HG03025 (cell line): ENCODE measurements around the gene BET1.

ENCODE experiments used
- ATAC-seq: cut with Tn5 transposase; IDR thresholded peaks from one replicate; pipeline ENCODE4 v1.9.1; 2021; ENCODE audit warnings: mild to moderate bottlenecking, moderate library complexity; ENCODE audit not compliant: unreplicated experiment, low FRiP score

BET1 gene

DNA sequence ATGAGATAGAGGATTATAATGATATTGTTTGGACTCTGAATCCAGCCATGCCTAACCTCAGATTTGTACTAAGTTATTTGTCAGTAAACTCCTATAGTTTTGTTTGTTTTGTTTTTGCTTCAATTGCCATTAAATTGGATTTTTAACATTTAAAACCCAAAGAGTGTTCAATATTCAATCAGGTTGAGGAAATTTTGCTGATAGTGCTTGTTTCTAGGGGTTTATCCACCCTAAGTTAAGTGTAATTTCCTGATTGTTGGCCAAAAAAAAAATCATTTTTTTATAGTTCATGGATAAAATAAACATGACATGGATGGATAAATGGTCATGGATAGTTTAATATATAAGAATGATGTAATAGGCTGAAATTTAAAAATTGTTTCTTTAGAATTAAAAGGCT is 11.4 kb upstream of the BET1 start:
- ATAC-seq, result no peak

DNA sequence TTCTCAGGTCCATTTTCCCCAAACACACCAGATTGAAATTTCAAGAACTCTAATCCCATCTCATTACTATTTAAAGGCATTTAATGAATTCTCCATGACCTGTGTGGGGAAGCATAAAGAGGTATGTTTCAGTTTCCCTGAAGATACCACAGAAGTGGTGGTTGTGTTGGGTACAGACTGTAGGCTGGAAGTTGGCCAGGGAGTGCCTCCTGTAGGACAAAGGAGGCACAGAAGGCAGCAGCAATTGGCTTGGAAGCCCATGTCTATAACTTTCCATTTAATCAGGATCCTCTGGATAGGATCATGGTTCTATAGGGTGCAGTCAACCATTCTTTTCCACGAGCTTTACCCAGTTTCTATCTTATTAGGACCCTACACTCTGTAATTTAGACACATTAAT is 8.6 kb upstream of the BET1 start:
- ATAC-seq, result no peak

DNA sequence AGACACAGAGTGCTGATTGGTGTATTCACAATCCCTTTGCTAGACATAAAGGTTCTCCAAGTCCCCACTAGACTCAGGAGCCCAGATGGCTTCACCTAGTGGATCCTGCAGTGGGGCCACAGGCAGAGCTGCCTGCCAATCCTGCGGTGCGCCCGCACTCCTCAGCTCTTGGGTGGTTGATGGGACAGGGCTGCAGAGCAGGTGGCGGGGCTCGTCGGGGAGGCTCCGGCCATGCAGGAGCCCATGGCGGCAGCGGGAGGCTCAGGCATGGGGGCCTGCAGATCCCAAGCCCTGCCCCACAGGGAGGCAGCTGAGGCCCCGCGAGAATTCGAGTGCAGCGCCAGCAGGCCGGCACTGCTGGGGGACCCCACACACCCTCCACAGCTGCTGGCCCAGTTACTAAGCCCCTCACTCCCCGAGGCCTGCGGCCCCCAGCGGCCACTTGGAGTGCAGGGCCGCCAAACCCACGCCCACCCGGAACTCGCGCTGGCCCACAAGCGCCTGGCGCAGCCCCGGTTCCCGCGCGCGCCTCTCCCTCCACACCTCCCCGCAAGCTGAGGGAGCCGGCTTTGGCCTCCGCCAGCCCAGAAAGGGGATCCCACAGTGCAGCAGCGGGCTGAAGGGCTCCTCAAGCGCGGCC is 7.7 kb upstream of the BET1 start:
- no peak for ATAC-seq

DNA sequence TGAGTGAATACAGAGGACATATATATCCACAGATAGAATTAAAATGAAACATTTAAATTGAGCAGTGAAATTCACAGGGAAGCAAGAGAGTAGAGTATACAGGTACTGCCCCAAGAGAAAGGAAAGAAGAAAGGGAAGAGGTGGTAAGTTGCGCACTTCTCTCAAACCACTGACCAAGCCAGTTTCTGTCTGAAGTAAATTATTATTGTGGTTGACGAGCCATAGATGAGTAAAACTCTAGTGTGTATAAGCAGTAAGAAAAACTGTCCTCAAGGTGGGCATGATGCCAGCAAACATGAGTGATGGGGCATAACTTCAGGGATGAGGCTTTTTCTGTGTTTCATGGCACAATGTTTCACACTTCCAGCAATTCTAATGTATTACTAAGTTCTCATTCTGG is 4.4 kb upstream of the BET1 start:
- ATAC-seq, result no peak

DNA sequence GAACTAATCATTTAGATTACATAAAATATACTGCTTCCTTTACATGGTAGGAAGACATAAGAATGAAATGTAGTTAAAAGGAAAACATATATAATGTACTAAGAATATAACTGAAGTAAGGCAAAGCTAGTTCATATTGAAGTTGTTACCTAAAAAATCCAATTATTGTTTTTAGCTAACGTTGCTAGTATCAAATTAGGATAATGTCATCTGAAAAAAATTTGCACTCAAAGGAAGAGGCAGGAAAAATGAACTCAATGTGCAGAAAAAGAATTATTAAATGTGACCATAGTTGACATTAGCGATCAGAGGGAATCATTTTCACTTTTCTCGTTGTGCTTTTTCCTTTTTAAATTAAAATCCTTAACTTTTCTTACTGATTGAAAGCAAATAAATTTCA is 1.6 kb upstream of the BET1 start:
- no peak for ATAC-seq

DNA sequence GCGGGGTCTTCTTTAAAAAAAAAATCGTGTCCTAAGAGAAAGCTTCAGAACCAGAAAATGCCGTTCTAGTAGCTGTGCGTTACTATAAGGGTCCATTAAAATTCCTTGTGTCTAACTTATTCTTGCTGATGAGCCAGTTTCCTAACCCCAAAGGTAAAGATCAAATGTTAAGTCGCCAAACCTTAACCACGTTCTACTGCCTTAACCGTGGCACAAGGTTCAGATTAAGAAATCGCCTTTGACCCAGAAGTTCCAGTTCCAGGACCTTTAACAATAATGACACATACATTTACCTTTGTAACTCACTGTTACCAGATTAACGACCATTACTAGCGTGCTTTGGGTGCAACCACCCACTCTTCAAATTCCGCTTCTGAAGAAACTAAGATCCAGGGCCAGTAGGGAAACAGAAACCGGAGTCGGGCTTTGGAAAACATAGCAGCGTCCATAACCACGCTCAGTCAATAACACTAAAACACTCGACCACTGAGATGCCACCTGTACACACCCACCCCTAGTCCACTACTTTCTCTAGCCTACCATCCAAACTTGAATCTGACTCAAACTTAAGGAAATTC is 620 bp downstream of the BET1 start:
- peak; percentile 36 for ATAC-seq

DNA sequence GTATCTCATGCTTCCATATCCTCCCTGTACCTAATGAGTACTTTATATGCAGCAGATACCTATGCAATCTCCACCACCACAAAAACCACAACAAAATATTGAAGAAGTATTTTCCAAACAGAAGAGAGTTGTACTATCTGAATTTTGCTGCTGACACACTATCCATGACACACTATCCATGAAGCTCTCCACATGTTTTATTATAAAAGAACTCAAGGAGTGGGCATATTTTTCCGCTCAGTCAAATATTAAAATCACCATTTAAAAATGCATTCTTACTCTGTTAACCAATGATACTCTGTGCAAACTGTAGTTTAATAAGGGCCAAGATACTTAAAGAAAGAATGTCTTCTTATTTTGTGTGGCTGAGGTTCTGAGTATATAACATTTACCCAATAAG is 2.8 kb downstream of the BET1 start:
- no peak for ATAC-seq

DNA sequence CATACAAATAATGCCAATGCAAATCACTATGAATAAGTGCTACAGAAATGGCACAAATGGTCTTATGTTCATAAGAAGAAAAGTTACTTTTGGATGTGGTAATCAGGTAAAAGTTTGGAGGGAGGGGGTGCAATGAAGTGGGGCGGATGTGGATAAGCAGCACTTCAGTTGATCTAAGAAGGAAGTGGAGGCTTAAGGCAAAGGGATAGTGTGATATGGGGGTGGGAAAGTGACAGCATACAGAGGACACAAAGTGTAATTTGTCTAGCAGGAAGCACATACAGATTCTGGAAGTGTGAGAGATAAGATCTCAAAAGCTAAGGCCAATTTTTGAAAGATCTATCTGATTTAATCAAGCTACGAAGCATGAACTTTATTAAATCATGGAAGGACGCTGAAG is 6.3 kb downstream of the BET1 start:
- ATAC-seq, result no peak

DNA sequence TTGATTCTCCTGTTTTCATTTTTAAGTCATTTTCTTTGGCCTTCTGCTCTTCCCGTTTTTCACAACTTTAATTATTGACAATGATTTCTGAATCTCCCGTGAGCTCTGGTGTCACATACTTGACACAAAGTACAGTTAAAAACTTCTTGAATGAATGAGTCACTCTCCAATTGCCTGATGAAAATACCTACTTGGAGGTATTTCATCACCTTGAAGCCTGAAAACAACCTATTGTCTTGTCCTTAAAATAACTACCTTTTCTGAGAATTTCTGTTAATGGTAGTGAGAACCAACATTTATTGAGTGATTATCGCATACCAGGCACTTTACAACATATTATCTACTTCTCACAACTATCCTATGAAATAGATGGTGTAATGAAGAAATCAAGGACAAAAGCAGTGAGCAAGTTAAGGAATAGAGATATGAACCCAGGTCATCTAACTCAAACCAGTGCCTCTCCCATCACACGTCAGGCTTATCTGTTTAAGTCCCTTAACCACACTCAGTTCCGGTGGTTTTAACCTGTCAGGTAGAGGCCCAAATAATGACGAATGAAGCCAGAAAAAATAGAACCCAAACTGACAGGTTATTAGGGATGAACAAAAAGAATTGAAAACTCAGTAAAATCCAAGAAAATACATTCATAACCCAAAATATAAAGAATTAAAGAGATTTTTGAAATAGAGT is 11.6 kb downstream of the BET1 start:
- ATAC-seq, result no peak

DNA sequence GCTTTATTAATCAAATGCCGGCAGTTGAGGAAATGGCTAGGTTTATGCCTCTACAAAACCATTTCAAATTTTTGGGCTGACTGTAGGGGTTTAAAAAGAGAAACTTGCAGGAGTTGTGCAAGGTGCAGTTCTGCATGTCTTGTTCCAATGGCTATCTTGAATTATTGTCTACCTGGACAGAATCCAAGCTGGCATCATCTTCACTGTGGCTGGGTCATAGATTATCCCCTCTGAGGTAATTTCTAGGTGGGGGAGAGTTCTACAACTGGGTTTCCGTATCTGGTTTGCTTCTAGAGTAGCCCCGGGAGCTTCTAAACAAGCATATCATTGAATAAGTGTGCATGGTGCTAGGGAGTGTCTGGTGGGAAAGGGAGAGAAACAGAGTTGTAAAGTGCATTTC is 16.9 kb downstream of the BET1 start:
- no peak for ATAC-seq

DNA sequence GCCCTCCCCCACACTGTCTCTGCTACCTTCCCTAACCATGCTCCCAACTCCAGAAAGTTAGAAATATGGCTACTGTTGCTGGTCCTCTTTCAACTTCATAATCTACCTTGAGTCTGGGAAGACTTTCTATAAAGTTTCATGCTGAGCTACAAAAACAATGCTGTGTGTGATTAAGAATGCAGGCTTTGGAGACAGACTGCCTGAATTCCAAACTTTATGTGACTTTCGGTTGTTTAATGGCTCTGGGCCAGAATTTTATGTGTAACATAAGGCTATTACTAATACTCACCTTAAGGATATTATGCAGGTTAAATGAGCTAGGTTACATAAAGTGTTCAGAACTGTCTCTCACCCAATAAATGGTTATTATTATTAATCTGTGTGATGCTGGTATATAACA is 19.1 kb downstream of the BET1 start:
- ATAC-seq, result no peak

DNA sequence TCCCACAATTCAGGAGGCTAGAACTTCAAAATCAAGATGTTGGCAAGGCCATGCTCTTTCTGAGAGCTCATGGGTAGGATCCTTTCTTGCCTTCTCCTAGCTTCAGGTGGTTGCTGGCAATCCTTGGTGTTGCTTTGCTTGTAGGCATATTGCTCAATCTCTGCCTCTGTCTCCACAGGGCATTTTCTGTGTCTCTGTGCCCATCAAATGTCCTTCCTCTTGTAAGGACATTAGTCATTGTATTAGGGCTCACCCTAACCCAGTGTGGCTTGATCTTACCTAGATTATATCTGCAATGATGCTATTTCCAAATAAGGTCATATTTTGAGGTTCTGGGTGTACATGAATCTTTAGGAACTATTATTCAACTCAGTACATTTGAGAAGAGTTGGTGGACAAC is 20.1 kb downstream of the BET1 start:
- no peak for ATAC-seq

DNA sequence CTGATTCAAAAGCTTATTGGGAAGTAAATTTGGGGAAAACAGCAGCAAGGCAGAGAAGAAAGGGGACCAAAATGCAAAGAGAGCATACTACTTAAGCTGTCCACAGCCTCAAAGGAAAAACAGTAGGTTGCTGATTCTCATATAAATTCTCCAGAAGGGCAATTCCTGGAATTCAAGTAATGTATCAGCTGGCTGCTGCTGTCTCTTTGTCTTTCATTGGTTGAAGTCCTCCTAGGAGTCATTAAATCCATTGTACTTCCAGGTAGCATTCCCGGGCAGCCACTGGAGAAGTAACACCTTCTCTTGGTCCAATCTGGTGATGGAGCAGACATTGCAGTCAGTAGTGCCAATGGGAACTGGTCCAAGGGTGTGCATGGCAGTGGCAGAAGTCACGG is 22.7 kb downstream of the BET1 start:
- ATAC-seq, result no peak

DNA sequence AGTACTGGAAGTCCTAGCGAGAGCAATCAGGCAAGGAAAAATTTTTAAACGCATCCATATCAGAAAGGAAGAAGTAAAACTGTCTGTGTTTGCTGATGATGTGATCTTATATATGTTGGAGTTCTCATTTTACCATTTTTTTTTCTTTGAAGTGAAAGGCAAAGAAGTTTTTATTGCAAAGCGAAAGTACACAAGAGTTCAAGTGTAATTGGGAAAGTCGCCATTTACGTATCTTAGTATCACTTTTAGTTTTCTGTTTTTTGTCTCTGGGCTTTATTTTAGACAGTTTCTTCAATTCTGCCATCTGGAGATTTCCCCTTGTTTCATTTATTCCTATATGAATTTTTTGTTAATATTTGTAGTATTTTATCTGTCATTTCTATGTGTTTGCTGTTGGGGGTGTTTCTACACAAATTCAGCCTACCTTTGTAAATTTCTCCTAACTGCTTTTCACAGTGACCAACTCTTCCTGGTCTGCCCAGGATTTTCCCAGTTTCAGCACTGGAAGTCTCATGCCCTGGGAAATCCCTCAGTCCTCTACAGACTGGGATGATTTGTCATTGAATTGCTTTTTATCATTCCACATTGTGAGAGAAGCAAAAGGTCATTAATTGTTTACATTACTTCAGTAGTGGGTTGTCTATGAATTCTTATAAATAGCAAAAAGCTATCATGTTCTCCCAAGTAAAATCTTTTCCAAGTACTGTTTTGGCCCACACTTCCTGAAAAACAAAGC is 23.2 kb downstream of the BET1 start:
- peak; percentile 66 for ATAC-seq

DNA sequence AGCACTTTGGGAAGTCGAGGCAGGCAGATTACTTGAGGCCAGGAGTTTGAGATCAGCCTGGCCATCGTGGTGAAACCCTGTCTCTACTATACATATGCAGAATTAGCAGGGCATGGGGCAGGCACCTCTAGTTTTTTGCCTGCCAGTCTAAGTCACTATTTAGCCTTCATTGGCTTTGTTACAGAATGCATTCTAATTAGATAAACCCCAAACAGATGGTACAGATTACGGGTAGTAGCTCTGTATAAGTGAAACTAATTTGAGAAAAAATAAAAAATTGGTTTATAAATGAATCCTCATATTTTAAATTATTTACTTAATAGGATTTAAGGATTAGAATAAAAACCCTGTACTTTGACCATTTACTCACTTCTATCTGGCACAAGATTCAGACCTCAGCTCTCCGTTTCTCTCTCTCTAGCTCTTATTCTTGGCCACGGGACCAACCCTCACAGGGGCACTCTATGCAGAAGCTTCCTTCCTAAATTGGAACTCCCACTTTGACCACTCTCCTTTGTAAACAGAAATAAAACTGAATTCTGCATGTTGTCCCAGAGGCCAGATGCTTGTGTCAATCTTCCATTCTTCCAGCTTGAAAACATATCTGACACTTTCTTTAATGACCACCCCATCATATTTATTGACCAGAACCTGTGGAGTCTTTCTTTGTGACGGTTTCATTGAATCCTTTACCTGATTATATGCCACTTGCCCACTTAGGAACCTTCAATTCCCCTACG is 26.8 kb downstream of the BET1 start:
- ATAC-seq, result no peak

DNA sequence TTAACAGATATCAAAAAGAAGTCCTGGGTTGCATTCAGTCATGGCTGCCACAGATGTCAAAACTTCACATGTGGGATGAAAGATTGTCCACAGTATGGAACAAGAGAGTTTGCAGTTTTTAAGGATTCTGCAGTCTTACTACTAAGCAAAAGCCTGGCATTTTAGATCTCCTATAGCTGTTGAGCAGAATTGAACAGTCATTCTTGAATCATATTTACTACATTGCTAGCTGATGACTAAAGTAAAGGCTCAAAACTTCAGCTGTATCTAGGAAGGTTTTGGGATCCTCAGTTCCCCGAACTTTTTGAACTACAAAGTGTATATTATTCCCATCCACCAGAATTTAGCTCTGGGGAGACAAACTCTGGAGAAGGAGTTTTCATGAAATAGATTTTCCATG is 31.0 kb downstream of the BET1 start:
- ATAC-seq, result no peak

DNA sequence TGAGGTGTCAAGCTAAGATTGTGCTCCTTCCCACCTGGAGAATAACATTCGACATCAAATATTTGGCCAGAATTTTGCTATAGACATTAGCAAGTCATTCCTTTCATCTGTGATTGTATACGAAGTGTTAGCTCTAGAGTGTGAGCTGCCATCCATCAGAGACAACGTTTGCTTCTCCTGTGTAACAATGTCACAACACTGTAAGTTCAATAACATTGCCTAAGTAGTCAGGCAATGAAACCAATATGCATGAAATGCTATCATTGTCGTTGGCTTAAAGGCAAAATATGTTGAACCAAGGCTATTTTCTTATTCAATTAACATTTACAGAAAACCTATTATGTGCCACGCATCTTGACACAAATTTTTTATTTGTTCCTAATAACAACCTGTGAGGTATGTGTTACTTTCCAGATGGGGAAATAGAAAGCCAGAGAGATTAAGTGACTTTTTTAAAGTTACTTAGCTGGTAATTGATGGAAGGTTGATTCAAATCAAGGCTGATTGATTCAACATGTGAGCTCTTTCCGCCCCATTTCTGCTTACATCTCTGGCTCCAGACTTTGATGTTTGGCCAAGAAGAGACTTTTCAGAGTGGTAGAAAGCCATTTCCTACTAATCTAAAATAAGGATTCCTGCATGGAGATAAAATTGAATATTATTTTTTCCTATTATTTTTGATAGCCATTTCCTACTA is 32.0 kb downstream of the BET1 start:
- no peak for ATAC-seq

DNA sequence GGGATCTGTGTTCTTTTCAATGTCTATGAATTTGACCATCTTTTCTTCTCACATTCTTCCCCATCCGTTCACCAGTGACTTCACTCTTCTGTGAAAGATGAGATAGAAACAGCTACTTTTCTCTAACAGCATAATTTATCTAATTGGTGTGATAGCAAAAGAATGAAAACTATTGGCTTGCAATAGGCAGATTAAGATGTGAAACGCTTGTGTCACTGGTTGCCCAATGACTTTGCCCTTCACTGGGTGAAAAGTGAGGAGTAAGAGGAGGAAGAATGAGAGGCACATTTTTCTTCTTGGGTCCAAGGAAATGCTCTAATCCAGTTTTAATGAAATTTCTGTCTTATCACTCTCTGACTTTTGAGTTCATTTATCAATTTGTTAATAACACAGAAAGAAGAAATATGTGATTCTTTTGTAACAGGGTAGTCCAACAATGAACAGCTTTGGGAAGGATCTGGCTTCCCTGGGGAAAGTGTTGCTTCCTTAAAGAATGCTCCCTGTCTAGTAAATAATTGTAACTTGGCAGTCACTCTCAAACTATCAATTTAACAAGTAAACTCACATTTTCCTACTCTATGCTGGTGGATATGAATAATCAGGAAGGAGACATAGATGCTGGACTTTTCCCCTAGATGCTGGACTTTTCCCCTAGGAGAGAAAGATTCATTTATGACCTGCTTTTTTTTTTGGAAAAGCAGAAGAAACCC is 35.1 kb downstream of the BET1 start:
- no peak for ATAC-seq

DNA sequence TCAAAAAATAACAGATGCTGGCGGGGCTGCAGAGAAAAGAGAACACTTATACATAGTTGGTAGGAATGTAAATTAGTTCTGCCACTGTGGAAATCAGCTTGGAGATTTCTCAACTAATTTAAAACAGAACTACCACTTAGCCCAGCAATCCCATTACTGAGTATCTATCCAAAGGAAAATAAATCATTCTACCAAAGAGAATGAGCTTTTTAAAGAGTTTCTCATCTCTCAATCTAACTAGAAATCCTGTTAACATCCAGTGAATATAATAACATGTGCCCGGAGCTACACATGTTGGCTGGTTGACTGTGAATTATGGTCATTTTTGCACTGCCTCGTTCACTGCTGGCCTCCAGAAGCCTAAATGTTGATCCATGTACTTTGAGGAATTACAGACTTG is 39.3 kb downstream of the BET1 start:
- no peak for ATAC-seq

DNA sequence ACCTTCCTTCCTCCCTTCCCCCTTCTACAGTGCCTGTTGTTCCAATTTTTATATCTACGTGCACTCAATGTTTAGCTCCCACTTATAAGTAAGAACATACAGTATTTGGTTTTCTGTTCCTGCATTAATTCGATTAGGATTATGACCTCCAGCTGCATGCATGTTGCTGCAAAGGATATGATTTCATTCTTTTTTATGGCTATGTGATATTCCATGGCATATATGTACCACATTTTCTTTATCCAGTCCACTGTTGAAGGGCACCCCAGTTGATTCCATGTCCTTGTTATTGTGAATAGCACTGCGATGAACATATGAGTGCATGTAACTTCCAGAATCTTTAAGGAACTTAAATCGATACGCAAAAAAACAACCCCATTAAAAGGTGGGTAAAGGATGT is 39.9 kb downstream of the BET1 start:
- ATAC-seq, result no peak
